ENCODE results near the gene MAPK14. TPM values are rescaled to one million over a fixed set of nuclear protein-coding genes. Genes with fewer than 3 reads are reported as not detected.
A peak's percentile ranks its signal among the peaks of the same experiment; 100 is the strongest.

The MAPK14 gene
- total and polyA plus RNA-seq, 9 of the 15 experiments (the other 6 are each of a cell fraction or from before 2014, with no cell fraction given): 8.8 to 62.7 (median 35.5) TPM

DNA sequence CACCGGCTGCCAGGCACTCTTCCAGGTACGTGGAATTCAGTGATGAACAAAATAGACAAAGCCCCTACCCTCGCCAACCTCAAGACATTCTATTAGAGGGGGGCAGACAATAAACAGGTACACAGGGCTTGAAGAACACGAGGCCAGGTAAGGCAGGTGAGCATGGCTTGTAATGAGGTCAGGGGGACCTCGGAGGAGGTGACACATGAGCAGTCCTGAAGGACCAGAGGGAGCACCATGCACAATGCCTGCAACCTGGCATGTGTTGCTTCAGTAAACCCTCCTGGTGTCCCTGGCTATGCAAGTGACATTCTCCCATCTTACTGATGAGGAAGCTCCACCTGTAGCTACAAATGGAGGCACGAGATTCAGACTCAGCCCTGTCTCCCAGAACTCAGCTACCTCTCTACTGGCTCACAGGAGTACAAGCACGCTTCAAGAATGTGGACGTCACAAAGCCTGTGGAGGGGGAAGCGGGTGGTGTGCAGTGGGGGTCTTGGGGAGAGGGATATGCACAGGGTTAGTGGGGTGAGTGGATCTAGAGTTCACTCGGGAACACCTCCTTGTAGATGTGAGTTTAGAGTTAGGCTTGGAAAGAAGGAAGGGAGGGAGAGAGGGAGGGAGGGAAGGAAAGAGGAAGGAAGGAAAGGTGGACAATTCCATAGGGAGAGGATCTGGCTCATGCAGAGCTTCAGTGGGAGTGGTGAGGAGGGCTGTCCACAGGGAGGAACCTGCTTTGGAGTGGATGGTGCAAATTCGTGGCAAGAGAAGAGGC is 95.1 kb downstream of the MAPK14 start (continued):
- TF ChIP-seq, protein P1, sequence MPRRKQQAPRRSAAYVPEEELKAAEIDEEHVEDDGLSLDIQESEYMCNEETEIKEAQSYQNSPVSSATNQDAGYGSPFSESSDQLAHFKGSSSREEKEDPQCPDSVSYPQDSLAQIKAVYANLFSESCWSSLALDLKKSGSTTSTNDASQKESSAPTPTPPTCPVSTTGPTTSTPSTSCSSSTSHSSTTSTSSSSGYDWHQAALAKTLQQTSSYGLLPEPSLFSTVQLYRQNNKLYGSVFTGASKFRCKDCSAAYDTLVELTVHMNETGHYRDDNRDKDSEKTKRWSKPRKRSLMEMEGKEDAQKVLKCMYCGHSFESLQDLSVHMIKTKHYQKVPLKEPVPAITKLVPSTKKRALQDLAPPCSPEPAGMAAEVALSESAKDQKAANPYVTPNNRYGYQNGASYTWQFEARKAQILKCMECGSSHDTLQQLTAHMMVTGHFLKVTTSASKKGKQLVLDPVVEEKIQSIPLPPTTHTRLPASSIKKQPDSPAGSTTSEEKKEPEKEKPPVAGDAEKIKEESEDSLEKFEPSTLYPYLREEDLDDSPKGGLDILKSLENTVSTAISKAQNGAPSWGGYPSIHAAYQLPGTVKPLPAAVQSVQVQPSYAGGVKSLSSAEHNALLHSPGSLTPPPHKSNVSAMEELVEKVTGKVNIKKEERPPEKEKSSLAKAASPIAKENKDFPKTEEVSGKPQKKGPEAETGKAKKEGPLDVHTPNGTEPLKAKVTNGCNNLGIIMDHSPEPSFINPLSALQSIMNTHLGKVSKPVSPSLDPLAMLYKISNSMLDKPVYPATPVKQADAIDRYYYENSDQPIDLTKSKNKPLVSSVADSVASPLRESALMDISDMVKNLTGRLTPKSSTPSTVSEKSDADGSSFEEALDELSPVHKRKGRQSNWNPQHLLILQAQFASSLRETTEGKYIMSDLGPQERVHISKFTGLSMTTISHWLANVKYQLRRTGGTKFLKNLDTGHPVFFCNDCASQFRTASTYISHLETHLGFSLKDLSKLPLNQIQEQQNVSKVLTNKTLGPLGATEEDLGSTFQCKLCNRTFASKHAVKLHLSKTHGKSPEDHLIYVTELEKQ (CRISPR knock-in tag; IDR thresholded peaks at IDR 0.05): no peak
- TF ChIP-seq POU5F1 (IDR thresholded peaks at IDR 0.05; ENCODE audit: borderline replicate concordance, low read depth, low read length, partially characterized antibody) (no peak), CCNT2 (IDR thresholded peaks at IDR 0.05; ENCODE audit: borderline replicate concordance, extremely low read depth, insufficient read length, low read depth, low read length) (peak; percentile 5), MAFG (tag; conservative IDR thresholded peaks at IDR 0.05) (no peak), ZNF175 (CRISPR knock-in tag; IDR thresholded peaks at IDR 0.05; ENCODE audit: low read depth) (no peak), GATA2 (CRISPR knock-in tag; IDR thresholded peaks at IDR 0.05) (0 out of 2 replicates have a peak, but pooled peaks have one; percentile 36), HDAC6 (IDR thresholded peaks at IDR 0.05; ENCODE audit: low read depth, low read length) (no peak), HCFC1 (IDR thresholded peaks at IDR 0.05; ENCODE audit: low read depth, low read length) (no peak), STAG1 (CRISPR knock-in tag; IDR thresholded peaks at IDR 0.05; ENCODE audit: borderline replicate concordance) (no peak), ZNF12 (CRISPR knock-in tag; IDR thresholded peaks at IDR 0.05) (no peak), ZNF696 (CRISPR knock-in tag; conservative IDR thresholded peaks at IDR 0.05) (no peak), ZNF668 (CRISPR knock-in tag; IDR thresholded peaks at IDR 0.05) (no peak), MEIS2 (IDR thresholded peaks at IDR 0.05; ENCODE audit: partially characterized antibody) (no peak)
- TF ChIP-seq, protein P2, sequence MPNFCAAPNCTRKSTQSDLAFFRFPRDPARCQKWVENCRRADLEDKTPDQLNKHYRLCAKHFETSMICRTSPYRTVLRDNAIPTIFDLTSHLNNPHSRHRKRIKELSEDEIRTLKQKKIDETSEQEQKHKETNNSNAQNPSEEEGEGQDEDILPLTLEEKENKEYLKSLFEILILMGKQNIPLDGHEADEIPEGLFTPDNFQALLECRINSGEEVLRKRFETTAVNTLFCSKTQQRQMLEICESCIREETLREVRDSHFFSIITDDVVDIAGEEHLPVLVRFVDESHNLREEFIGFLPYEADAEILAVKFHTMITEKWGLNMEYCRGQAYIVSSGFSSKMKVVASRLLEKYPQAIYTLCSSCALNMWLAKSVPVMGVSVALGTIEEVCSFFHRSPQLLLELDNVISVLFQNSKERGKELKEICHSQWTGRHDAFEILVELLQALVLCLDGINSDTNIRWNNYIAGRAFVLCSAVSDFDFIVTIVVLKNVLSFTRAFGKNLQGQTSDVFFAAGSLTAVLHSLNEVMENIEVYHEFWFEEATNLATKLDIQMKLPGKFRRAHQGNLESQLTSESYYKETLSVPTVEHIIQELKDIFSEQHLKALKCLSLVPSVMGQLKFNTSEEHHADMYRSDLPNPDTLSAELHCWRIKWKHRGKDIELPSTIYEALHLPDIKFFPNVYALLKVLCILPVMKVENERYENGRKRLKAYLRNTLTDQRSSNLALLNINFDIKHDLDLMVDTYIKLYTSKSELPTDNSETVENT (CRISPR knock-in tag; IDR thresholded peaks at IDR 0.05): no peak
- TF ChIP-seq, protein P3, sequence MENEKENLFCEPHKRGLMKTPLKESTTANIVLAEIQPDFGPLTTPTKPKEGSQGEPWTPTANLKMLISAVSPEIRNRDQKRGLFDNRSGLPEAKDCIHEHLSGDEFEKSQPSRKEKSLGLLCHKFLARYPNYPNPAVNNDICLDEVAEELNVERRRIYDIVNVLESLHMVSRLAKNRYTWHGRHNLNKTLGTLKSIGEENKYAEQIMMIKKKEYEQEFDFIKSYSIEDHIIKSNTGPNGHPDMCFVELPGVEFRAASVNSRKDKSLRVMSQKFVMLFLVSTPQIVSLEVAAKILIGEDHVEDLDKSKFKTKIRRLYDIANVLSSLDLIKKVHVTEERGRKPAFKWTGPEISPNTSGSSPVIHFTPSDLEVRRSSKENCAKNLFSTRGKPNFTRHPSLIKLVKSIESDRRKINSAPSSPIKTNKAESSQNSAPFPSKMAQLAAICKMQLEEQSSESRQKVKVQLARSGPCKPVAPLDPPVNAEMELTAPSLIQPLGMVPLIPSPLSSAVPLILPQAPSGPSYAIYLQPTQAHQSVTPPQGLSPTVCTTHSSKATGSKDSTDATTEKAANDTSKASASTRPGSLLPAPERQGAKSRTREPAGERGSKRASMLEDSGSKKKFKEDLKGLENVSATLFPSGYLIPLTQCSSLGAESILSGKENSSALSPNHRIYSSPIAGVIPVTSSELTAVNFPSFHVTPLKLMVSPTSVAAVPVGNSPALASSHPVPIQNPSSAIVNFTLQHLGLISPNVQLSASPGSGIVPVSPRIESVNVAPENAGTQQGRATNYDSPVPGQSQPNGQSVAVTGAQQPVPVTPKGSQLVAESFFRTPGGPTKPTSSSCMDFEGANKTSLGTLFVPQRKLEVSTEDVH (IDR thresholded peaks at IDR 0.05; ENCODE audit: low read depth, partially characterized antibody): no peak
